NCI-H2029 treated with DMSO at 0.1 percent for 48 hours (cell line): ENCODE measurements around the gene STPG3.

ENCODE experiments used
- DNase-seq: peaks from one replicate; lab custom pipeline; 2025; lab: John Stamatoyannopoulos, UW

STPG3 gene

DNA sequence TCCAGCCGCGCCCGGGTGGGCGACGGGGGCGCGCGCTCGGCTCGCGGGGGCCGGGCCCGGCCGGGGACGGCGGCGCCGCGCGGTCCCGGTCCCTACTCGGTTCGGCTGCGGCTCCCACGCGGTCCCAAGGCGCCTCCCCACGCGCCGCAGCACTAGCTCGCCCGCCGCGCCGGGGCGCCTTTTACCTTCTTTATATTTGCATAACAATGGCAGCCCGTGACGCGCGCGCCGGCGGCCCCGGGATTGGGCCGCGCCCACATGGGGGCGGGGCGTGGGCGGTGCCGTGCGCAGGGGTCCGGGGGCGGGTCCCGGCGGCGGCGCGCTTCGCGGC lies 51.0 kb downstream of the STPG3 start, which contains the start of gene NRARP:
Gene NRARP (minus strand): TSS at position 154 of the 331 bp plus-strand sequence. CDS start 343 bp downstream, outside the sequence.
- DNase-seq: peak; percentile 28

DNA sequence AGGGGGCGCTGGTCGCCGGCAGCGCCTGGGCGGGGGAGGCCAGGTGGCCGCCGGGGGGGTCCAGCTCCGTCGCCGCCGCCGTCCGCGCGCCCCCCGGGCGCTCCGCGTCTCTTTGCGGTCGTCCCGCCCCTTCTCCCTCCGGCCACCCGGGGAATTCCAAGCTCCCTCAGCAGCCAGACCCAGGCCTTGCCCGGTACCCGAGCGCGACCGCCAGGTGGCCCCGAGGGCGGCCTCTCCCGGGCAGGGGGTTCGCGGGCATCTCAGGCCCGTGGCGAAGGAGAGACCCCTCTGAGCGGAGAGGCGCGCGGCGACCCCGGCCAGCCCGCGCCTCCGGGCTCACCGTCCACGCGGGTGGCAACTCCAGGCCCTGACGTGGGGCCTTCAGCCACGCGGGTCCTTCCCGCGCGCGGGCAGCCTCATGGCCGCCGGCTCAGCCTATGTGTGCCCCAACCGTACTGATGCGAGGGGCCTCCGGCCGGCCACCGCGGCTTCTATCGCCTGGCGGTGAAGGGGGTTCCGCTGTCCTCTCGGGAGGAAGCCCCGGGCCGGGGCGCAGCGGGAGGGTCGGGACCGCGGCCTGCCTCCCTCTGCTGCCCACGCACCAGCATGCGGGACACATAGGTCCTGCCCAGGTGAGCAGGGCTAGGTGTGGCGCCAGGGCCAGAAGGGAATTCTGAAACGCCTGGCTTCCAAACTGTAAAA lies 51.5 kb downstream of the STPG3 start:
- DNase-seq: no peak
